NCI-H2196 (cell line): ENCODE data around the gene ABLIM2.

ENCODE experiments used
- DNase-seq: peaks from one replicate; lab custom pipeline; 2025; ENCODE audit not compliant: unreplicated experiment; lab: John Stamatoyannopoulos, UW

ABLIM2 gene

DNA sequence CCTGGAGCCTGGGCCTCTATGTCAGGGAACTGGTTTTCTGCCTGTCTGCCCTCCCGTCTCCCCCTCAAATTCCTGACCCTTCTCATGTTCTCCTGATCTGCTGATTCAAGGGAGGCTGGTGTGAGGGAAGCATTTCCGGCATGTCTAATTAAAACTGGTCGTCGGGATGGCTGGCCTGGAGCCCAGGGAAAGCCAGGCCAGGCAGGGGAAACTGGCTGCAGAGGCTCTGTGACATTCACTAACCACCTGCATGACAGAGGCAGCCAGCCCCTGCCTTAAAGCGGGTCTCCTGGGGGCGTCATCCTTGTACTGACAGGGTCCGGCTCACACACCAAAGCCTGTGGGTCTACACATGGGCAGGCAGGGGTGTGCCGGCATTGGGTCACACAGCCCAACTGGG lies 35.2 kb downstream of the ABLIM2 start:
- DNase-seq = no peak

DNA sequence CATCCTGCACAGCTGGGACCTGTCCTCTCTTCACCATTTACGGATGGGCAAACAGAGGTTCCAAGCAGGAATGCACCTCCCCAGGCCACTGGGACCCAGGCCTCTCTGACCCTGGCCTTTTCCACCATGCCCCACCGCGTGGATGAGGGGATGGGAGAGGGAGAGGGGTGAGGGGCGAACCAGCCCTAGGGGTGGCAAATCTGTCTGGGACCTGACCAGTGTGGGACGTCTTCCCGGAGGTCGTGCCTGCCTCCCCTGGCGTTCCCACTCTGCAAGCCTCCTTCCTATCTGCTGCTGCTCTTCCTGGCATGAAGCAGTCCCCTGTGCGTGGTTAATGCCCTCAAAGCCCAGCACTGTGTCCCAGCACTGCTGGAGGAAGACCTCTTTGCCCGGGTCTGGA lies 35.9 kb downstream of the ABLIM2 start:
- no peak for DNase-seq

DNA sequence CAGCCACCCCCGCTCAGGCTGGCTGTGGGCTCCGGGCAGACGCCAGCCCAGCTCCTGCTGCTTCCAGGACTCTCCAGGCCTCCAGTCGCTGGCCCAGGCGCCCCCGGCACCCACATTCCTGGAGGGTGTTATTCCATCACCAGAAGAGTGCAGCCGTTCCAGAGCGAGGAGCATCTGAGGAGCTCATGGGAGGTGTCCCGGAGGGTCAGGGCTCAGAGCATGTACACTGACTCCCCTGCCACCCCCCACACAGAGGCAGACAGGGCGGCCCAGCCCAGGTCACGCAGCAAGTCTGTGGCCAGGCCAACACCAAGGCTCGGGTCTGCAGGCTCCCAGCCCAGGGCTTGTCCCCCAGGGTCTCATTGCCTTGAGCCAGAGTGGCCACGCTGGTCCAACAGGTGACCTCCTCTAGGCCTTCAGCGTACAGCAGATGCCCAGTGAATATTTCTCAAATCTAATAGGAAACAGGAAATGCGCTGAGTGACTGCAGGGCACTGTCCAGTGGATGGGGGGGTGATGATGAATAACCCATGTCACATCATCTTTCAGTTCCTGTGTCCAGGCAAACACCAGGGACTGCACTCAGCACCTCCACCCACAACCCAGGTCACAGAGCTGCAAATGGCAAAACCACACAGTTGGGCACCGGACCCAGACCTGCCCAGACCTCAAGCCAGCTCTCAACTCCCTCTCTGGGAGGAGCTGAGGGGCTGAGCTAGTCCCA lies 37.2 kb downstream of the ABLIM2 start:
- DNase-seq = no peak

DNA sequence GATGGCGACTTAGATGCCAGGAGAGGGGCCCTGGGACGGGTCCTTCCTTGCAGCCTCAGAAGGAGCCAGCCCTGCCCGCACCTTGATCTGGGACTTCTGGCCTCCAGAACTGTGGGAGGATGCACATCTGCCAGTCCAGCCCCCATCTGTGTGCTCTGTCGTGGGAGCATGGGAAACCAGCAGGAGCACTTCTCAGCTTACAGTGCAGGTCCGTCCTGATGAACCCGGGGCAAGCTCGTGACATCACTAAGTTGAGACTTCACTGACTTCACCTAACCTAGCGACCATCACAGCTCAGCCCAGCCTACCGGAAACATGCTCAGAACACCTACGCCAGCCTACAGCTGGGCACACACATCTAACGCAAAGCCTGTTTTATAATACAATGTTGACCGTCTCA lies 38.1 kb downstream of the ABLIM2 start:
- DNase-seq = no peak

DNA sequence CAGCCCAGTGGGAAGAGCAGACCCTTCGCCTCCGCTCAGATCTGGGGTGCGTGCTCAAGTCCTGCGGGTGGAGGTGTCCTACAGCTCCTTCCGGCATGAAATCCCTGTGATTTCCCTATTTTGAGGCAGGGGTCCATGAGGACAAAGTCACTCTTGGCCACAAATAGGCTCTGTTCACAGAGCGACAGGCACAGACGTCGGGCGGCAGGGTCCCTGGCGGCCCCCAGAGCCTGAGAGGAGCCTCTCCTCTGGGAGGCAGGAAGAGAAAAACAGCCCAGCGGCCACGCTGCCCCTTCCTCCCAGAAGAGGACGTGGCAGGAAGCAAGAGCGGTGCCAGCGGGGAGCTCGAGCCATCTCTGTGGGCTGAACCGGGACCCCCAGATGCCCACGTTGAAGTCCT lies 38.7 kb downstream of the ABLIM2 start:
- no peak for DNase-seq

DNA sequence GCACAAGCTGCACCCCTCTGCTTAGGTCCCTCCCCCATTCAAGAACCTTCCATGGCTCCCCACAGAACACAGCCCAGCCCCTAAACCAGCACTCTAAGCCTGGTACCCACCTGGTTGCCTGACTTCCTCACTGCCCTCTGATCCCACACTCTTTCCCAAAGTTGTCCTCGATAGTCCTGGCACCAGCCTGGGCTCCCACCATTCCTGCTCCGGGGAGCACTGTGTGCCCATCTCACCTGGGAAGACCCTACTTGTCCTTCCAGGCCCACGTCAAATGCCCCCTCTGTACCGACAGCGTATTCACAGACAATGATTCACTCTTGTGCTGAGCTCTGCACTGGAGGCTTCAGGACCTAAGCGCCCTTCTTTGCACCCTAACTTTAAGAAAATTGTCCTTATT lies 40.1 kb downstream of the ABLIM2 start:
- no peak for DNase-seq

DNA sequence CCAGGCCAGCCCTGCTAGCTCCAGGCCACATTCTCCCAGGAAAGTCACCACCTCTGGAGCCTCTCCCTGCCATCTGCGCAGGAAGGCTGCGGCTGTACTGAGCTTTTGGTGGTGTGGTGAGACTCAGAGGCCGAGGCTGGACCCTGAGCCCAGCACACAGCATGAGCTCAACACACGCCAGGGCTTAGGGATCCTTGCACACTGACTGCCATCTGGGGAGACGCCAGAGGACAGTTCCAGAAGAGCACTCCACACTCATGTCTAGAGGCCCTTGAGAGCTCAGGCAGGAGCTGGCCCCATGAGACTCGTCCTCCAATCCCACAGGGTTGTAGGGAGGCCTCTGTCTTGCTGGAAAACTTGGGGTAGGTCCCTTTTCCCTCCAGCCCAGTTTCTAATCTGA lies 40.6 kb downstream of the ABLIM2 start:
- no peak for DNase-seq

DNA sequence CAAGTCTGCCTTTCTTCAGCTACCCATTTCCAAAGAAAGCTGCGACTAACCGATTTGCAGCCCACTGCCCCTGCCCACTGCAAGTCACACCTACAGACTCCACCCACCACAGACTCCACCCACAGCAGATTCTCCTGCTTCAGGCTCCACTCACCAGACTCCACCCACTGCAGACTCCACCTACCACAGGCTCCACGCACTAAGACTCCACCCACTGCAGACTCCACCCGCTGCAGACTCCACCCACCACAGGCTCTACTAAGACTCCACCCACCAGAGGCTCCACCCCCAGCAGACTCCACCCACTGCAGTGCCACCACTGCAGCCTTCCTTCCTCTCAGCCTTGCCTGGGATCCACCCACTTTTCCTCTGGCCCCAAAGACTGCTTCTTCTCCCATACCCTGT lies 41.3 kb downstream of the ABLIM2 start:
- DNase-seq = no peak

DNA sequence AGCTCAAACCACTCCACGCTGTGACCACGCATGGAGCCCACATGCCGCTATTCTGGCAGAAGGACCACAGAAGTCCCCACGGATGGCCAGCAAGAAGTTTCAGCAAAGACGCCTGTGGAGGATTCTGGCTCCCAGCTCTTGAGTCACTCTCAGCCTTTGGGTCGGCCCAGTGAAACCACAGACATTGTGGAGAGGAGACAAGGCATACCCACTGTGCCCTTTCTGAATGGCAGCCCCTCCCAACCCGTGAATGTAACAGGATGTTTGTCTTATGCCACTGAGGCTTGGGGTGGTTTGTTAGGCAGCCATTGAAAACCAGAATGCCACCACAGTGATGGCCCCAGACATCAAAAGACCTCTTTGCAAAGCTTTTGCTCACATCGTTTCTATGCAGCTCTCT lies 42.7 kb downstream of the ABLIM2 start:
- no peak for DNase-seq

DNA sequence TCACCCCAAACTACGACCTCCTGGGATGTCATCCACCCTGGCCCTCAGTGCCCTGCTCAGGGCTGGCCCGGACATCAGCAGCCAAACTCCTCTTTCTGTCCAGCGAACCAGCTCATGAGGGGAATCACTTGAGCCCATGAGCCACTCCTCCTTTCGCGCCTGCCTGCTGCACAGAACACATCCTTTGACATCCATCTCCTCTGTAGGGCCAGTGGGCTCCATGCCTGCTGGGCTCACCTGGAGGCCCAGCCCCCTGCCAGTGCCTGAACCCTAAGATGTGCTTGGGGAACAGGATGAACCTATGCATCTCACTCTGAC lies 43.5 kb downstream of the ABLIM2 start:
- no peak for DNase-seq

DNA sequence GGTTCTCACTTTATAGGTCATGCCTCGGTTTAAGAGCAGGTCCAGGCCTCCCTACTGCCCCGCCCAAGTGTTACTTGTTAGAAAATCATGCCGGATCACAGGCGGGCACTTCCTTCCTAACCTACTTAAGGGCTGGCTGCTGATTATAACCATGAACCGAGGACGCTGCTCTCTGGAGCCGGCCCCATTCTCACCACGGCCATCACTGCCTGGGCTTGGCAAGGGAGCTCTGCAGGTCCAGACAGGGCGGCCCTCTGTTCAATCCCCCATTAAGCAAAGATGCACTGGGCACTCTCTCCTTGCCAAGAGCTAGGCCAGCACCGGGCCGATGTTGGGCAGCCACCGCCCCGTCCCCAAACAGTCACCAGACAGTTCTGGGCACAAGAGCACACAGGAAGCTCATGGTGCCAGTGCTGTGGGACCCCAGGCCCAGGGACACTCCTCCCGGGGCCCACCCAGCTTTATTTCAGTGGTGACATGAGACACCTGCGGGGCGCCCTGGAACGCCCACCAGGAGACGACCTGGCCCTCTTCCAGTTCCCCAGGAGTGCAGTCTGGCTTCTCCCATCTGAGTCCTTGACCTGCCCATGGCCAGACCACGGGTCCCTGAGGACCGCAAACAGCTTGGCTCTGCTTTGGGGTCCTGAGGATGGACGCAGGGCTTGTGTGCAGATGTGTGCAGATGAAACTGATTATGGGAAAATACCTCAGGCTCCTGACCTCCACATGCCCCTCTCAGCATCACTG lies 44.0 kb downstream of the ABLIM2 start:
- DNase-seq = no peak

DNA sequence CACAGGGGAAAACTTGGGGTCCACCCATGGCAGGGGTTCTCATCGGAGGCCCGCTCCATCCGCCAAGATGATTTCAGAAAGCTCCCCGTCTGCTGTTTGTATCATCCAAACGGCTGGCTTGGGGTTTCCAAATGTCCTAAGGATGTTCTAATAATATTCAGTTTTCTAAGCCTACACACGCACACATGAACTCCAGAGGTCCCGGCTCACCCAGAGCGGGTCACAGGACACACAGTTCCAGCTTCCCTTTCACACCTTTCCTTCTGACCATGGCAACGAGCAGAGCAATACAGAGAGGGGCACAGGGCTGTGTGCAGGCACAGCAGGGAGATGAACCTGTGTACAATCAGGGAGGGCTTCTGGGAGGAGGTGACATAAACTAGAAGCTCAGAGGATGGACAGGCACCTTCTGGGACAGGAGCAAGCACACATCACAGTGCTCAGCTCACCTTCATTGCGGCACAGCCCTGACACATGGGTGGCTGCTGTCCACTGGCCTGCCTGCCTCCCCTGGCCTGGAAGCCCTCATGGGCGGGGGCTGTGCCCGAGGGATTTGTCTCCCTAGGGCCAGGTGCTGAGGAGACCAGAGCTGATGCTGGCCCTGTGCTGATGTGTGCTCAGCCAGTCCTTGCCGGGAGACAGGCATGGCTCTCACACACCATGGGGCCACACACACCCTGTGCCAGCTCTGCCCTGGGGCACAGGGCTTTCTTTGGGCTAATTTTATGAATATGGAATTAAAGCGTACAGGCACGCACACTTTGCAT lies 44.8 kb downstream of the ABLIM2 start:
- DNase-seq = no peak

DNA sequence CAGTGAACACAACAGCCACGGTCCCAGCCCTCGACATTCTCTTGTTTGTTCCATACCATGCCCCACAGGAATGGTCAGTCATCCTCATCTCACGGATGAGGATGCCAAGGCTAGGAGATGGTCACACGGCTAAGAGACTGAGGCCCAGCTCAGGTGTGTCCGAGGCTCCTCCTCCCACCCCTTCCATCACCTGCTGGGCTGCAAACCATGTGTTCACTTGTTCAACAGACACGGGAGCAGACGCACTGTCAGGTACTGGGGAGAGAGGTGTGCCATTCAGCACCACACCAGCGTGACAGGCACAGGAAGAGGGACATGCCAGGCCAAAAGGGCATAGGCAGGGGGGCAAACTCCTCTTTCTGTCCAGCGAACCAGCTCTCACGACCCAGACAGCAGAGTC lies 45.9 kb downstream of the ABLIM2 start:
- DNase-seq = no peak

DNA sequence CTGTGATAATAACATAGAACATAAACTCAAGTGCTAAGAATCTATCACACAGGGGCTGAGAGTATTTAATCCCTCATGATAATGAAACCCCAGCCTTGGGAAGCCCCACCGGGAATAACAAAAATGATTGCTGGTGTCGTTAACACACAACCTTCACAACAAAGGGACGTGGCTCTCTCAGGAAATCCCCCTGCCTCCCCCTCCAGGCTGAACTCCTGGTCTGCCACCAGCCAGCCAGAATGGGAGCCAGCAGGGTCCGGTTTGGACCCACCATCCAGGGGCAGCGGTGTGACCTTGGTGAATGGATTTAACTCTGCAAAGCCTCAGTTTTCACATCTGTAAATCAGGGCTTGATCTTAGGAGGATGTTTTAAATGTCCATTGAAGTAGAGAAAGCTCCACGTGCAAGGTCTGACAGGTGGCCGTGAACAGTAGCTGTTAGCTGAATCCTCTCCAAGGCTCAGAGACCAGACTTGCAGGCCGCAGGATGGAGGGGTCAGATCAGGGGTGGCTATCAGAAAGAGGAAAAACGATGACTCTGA lies 46.5 kb downstream of the ABLIM2 start:
- no peak for DNase-seq

DNA sequence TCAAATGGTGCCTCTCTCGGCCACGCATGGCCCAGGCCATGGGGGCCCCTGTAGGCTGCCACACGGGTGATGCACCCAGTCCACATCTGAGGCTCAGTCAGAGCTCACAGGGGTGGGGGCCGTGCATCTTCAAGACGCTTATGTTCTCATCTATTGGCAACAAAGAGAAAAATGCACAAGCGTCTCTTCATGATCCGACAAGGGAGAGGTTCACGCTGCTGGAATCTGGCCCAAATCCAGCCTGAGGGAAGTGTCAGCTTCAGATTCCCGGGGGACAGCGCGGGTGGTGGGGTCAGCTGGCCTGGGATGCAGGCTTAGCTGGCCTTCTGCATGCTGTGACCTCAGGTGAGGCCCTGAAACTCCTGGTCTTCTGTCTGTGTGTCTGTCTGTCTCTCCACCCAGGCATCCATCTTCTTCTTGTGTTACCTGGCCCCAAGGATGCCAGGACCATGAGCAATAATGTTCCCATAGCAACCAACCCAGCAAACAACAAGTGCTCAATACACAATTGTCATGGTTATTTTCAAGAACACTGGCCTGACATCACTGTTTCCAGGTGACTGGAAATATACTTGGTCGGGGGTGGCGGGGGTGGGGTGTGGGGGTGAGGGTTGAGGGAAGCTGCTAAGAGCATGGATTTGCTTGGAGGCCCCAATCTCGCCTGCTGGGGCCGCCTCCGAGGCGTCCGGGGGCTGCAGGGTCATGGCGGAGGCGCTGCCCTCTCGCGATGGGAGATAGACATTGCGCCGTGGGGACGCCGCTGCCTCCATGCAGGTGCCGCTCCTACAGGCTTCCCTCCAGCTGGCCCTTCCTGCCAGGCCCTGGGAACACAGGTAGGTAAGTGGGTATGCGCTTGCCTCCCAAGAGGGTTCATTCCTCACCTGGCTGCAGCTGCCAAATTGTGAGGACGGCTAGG lies 48.3 kb downstream of the ABLIM2 start:
- peak; percentile 12 for DNase-seq

DNA sequence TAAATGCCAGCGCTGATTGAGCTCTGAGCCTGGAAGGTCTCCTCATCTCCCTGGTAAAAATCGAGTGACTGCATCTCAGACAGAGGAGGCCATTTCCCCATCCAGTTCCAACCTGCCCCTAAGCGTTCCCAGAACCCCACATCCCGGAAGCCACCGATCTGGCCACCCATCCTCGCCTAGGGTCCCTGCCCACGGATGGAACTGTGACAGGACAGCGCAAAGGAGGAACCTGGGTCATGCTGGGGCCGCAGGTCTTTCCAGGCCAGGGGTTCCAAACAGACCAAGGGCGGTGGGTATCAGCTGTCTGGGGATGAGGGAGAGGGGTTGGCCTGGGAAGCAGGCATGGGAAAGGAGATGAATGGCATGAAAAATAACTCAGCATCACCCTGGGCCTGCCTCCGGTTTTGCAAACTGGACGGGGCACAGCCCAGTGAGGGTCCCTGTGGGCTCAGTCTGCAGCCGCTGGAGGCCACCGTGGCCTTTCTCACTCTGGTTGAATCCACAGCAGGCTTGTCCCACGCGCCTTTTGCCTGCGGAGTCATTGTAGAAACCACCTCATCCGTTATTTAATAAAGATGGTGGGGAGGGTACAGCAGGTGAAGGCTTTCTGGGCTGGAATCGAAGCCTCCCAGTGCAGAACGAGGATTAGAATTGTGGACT lies 49.1 kb downstream of the ABLIM2 start:
- no peak for DNase-seq

DNA sequence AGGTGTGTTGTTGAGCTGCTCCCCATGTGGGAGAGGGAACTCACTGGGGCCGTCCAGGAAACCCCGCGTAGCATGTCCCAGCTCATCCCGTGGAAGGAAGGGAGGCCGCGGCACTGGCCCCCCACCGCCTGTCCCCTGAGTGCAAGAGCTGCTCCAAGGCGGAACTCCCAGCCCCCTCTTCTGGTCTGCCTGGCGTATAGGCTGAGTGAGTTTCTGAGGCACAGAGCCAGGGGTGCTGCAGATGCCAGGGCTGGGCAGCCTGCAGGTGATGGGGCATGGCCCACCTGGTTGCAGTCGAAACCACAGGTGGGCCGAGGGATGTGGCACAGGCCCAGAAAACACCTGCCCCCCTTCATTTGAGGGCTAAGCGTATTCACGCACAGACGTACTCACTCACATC lies 49.6 kb downstream of the ABLIM2 start:
- DNase-seq = no peak

DNA sequence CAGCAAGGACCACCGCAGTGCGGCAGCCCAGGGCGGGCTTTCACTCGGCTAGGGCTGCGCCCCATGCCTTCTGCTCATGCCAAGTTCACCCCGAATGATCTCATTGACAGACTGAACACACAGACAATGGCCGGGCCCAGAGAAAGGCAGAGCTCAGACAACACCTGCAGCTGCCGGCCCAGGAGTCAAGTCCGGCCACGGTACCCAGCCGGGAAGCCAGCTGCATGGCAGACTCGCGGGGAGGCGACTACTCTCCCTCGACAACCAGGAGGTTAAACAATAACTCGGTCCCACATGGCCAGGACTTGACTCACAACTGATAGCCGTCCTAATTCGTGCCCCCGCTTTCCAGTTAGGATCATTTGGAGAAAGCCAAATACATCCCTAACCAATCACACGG lies 50.4 kb downstream of the ABLIM2 start:
- no peak for DNase-seq

DNA sequence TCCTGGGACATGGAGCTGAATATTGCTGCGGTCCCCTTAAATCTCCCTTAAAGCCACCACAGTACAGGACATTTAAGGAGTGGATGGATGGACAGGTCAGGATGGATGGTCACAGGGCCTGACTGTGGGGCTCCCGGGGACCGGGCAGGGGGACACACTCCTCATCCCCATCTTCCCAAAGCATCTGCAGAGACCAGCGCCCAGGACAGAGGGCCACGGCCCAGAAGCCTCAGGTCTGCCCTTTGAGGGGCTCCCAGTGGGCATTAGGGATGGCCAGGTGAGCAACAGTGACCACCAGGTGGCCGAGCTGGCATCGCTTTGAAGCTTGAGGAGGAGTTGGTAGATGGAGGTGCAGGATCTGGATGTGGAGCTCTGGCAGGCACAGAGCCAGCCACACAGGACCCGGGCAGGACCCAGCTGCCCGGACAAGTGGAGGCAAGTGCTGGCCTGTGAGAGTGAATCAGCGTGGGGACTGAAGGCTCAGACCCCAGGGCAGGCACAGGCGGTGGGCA lies 51.4 kb downstream of the ABLIM2 start:
- no peak for DNase-seq

DNA sequence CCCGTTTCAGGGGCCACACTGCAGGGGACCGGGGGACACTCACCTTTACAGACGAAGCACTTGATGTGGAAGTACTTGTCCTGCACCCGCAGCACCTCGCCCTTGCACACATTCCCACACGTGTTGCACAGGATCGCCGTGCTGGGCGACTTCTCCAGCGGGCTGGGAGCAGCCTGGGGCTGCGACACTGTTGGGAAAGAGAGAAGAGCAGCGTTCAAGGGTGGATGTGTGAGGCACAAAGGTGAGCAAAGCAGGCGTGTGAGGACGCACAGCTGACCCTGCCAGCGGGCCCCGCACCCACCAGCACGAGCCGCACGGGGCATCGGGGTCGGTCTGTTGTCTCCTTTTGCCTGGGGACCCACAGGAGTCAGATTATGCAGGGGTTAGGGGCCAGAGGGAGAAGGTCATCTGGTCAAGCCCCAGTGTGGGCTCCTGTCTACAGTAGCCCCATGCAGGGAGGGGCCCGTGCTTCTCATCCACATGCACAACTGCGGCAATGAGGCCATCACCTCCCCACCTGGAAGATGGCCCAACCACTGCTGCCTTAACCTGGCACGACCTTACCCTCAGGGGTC lies 52.1 kb downstream of the ABLIM2 start:
- no peak for DNase-seq
